RPMI7951 (cell line): ENCODE measurements around the gene KRT85. TPM values are rescaled to one million over a fixed set of nuclear protein-coding genes. Genes with fewer than 3 reads are reported as not detected.
A peak's percentile ranks its signal among the peaks of the same experiment; 100 is the strongest.
"Not testable (repeated sequence)": the region's sequence is repeated elsewhere in the genome, so short reads cannot be mapped to it uniquely, and the experiment has no call there.

Experiments
- DNase-seq: peaks from one replicate; pipeline ENCODE4 v3.0.0-alpha.2; 2012; ENCODE audit warnings: low read depth
- total RNA-seq: library from RNA; depleted of rRNA; stranded (reverse); fragments of >200 nt; shearing (Covaris generic); gene quantifications from 2 replicates; pipeline ENCODE4 v1.2.3, GENCODE V29; 2014

KRT85 gene
- total RNA-seq, 1 experiment from 2014 or later: not detected

- DNase-seq: no peak
Measured at GRCh38 chr12:52349196-52349595, 18.1 kb downstream of the KRT85 start.

GRCh38 chr12:52347551-52348510 is 19.4 kb downstream of the KRT85 start:
- DNase-seq: no peak

- no peak for DNase-seq
Measured at GRCh38 chr12:52347016-52347415, 20.3 kb downstream of the KRT85 start.

- DNase-seq: no peak
Measured at GRCh38 chr12:52346593-52346992, 20.7 kb downstream of the KRT85 start.

GRCh38 chr12:52345041-52345440 is 22.2 kb downstream of the KRT85 start:
- DNase-seq: not testable (repeated sequence)

- no peak for DNase-seq
Measured at GRCh38 chr12:52344111-52344510, 23.2 kb downstream of the KRT85 start.

- no peak for DNase-seq
Measured at GRCh38 chr12:52343550-52343949, 23.7 kb downstream of the KRT85 start.

- no peak for DNase-seq
Measured at GRCh38 chr12:52342781-52343490, 24.3 kb downstream of the KRT85 start.

DNA sequence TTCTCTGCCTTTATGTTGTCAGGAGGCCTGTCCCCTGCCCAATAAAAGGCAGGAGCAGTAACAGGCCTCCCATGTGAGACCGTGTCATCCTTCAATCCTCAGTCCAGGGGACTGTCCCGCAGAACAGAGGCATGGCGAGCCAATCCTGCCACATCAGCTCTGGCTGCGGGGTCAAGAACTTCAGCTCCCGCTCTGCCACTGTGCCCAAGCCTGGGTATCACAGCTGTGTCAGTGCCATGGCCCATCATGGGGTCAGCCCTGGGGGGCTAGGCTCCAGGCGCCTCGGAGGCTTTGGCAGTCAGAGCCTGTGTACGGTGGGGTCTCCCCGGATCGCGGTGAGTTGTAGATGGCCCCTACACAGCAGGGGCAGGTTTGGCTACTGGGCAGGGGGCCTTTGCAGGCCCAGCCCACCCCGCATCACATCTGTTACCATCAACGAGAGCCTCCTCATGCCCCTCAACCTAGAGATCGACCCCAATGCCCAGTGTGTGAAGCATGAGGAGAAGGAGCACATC is 26.2 kb downstream of the KRT85 start:
- no peak for DNase-seq

- no peak for DNase-seq
Measured at GRCh38 chr12:52338241-52338960, 28.9 kb downstream of the KRT85 start.

DNA sequence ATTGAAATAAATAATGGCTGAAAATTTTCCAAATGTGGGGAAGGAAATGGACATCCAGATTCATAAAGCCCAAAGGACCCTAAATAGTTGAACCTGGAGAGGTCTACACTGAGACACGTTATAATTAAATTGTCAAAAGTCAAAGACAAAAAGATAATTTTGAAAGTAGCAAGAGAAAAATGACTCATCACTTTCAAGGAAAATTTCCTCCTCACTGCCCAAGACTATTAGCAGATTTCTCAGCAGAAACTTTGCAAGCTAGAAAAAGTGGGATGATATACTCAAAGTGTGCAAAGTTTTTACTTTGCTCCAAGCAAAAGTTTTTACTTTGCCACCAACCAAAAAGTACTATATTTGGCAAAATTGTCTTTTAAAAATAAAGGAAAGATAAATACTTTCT is 30.2 kb downstream of the KRT85 start:
- DNase-seq: peak; percentile 18

DNA sequence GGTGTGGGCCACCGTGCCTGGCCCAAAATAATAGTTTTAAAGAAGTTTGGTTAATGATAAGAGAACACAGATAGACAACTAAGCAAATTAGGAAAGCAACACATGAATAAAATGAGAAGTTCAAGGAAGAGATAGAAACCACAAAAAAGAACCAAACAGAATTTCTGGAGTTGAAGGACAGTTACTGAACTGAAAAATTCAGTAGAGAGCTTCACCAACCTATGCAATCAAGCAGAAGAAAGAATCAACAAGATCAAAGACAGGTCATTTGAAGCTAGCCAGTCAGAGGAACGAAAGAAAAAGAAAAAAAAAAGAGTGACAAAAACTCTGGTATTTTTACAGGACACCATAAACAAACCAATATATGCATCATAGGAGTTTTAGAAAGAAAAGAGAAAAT is 30.6 kb downstream of the KRT85 start:
- no peak for DNase-seq

DNA sequence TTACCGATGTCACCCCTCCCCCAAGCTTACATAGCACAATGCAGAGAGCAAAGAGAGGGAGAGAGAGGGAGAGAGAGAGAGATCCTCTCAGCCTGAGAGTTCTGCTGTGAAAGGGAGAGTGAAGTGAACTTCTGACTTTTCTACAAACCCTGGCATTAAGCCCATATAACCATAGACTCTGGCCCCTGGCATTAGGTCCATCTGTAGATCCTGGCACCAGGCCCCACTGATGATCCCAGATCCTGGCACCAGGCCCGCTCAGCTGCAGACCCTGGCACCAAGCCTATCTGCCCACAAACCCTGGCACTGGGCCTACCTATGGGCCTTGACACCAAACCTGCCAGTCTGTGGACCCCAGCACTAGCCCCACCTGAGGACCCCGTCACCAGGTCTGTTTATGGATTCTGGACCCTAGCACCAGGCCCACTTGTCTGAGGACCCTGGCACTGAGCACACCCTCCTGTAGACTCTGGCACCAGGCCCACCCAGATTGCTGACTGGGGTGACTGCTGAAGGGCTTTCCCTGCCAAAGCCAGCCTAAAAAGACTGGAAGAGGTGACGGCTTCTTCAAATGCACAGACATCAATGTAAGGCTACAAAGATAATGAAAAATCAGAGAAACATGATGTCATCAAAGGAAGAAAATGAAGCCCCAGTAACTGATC is 31.6 kb downstream of the KRT85 start:
- peak; percentile 41 for DNase-seq

GRCh38 chr12:52334185-52334584 is 33.1 kb downstream of the KRT85 start:
- DNase-seq: no peak

- DNase-seq: no peak
Measured at GRCh38 chr12:52333321-52333720, 34.0 kb downstream of the KRT85 start.

GRCh38 chr12:52332381-52332780 is 34.9 kb downstream of the KRT85 start:
- DNase-seq: no peak

DNA sequence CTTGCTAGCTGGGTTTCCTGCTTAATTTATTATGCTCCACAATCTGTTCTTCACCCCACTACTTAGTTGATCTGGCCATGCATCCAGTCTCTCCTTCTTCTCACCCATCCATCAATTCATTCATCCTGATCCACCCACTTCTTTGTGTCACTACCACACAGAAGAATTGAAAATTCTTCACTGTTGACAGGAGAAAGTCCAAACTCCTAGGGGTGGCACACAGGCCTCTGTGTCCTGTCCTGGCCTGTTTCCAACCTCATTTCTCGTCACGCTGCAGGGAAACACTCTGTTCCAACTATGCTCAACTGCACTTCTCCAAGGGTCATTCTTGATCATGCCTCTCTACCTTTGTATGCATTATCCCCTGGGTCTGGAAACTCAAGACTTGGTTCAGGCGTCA is 35.4 kb downstream of the KRT85 start:
- no peak for DNase-seq

- DNase-seq: no peak
Measured at GRCh38 chr12:52331039-52331438, 36.2 kb downstream of the KRT85 start.

DNA sequence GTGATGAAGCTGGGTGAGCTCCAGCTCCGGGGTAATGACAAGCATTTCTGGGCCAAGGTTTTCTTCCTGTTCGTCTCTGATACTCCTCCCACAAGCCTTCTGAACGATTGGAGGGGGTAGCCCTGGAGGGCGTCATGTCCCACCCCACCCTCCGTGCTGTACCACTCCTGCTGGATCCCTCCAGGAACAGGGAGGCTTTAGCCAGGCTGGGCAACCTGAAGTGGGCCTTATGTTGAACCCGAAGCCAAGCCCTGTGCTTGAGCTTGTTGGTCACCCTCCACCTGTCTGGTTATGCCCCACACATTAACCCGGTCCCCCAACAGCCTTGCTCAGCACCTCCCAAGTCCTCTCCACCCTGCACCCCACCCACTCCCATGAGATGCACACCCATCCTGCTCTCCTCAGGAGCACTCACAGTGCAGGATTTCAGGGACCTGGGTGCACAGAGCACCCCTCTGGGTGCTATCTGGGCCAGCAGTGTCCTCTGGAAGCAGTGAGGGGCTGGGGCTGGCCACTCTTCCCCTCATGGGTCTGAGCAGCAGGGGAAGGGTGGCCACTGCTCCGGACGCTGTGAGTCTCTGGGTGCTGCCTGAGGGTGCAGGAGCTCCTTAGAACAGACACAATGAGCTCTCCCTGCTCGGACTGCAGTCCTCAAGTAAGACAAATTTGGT is 39.3 kb downstream of the KRT85 start:
- DNase-seq: no peak

DNA sequence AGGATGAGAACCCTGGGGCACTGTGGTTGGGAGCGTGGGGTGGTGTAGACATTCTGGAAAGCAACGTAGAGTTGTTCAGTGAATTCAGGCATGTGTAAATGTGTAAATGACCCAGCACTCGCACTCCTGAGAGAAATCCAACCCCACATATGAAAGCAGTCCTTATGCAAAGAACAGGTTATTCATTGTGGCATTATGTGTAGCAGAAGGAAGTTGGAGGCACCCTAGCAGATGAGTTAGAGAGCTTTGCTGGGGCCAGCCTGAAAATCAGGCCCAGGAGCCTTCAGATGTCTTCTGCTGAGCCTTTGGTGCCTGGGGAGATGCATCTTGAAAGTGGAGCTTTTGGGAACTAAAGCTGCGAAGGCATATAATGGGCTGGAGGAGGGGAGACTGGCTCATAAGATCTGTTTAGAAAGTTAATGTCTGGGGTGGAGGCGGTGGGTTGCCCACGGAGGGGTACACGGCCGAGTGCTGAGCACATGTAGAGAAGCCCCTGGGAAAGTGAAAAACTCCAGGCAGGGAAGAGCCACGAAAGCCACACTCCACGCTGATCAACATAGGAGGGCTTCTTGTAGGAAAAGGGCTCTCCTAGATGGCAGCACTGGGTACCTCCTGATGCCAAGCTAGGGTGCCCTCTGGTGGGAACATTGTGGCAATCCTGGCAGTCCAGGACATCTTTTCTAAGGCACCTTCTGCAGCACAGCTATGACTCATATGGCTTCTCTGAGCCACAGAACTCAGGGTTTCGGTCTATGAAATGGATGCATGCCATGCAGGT is 40.0 kb downstream of the KRT85 start:
- peak; percentile 89 for DNase-seq
